ENCODE data around the gene C6orf15. TPM values are rescaled to one million over a fixed set of nuclear protein-coding genes. Genes with fewer than 3 reads are reported as not detected.

C6orf15 gene
- total and polyA plus RNA-seq, 2 donors from 2014 or later, result not detected

DNA sequence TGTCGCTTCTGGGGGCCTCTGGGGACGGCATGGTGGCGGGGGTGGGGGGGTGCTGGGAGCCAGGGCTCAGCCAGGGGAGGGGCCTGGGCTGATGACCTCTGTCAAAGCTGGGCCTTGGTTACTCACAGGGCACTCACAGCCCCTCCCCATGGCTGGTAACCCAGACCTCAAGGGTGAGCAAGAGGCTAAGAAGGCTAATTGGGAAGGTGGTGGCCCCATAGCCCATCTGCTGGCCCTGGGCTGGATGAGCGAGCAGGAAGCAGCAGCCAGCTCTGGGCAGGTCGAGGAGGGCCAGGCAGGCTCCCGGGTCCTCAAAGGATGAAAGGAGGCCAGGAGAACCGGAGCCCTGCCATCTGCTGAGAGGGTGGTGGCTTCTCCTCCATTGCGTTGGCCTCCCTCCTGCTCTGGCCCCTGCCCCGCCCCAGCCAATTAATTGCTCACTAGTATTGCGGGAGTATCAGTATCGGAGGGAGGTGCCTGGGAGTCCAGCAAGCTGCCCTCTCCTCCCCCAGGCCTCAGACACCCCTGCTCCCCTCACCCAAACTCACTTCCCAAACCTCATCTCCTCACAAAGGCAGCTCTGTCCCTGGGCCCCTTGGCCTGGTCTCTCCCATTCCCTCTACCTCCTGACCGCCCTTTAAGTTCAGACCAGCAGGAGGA lies 8.9 kb upstream of the C6orf15 start:
- FAIRE-seq (no peak), DNase-seq (peak in 1 of 5 donors; percentile 69)
- TF ChIP-seq, protein P1, sequence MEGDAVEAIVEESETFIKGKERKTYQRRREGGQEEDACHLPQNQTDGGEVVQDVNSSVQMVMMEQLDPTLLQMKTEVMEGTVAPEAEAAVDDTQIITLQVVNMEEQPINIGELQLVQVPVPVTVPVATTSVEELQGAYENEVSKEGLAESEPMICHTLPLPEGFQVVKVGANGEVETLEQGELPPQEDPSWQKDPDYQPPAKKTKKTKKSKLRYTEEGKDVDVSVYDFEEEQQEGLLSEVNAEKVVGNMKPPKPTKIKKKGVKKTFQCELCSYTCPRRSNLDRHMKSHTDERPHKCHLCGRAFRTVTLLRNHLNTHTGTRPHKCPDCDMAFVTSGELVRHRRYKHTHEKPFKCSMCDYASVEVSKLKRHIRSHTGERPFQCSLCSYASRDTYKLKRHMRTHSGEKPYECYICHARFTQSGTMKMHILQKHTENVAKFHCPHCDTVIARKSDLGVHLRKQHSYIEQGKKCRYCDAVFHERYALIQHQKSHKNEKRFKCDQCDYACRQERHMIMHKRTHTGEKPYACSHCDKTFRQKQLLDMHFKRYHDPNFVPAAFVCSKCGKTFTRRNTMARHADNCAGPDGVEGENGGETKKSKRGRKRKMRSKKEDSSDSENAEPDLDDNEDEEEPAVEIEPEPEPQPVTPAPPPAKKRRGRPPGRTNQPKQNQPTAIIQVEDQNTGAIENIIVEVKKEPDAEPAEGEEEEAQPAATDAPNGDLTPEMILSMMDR (IDR thresholded peaks at IDR 0.05; ENCODE audit: borderline replicate concordance, extremely low read depth, insufficient read depth), result no peak
- Histone ChIP-seq H3K27ac (ENCODE audit: low read depth in 2 of 2, low read length in 2 of 2) (no peak overlapping the region), H3K4me1 (ENCODE audit: control insufficient read depth in 2 of 3, insufficient read depth in 2 of 3, low read depth in 1 of 3, low read length in 3 of 3) (peaks cover 0 to 11% (median 0%) of the 10 kb centered on the region in 3 donors), H3K27me3 (ENCODE audit: control insufficient read depth, insufficient read depth, low read length) (no peaks in the 10 kb centered on the region), H3K36me3 (ENCODE audit: control insufficient read depth in 2 of 3, insufficient read depth in 3 of 3, low read length in 3 of 3) (no peaks in the 10 kb centered on the region), H3K4me3 (ENCODE audit: low read length in 3 of 3) (no peak overlapping the region), H3K9ac (ENCODE audit: low read length in 3 of 3) (no peak overlapping the region), H3K9me3 (ENCODE audit: control insufficient read depth in 2 of 3, insufficient read depth in 1 of 3, low read length in 3 of 3) (no peaks in the 10 kb centered on the region)
- intact Hi-C loops (cut with DNase I), result no loop called here

DNA sequence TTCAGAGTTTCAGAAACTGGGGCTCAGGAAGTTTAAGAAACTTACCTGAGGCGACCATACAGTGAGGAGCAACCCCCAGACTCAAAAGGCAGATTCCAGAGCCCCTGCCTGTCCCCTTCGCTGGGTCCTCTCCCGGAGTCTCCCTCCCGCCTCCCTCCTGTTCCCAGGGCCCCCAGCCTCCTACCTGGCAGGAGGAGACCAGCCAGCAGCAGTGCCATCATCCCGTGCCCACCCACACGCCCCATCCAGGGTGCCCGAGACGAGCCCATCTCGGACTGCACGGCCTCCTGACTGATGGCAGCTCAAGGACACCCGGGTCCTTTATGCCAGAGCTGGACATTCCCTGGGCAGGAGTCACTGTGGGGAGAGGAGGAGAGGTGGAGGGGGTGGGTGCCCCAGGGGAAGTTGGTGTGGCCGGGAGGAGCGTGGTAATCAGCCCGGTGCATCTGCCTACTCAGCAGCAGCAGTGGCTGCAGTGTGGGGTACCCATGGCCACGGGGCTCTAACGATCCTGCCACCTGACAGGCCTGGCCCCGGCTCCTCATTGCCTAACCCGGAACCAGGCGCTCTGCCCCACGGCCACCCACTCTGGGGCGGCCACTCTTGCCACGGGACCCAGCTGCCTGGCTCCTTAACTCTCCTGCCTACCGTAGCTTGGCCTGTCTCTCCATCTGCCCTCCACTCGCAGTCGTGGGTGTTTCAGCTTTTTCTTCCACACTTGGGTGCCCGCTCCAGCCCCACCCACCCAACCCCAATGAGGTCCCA lies 8.0 kb upstream of the C6orf15 start, which contains the start of gene CDSN:
CDSN (minus strand) TSS at position 296 of the 765 bp plus-strand sequence; CDS start at position 269, 27 bp downstream.
- FAIRE-seq (no peak), DNase-seq (peak in 1 of 5 donors; percentile 74)
- TF ChIP-seq, protein P1 (IDR thresholded peaks at IDR 0.05; ENCODE audit: borderline replicate concordance, extremely low read depth, insufficient read depth), result no peak
- Histone ChIP-seq H3K4me3 (ENCODE audit: low read length in 3 of 3) (no peak within 1 kb of the TSS), H3K9ac (ENCODE audit: low read length in 3 of 3) (no peak within 1 kb of the TSS), H3K9me3 (ENCODE audit: control insufficient read depth in 2 of 3, insufficient read depth in 1 of 3, low read length in 3 of 3) (no peaks in the 10 kb centered on the region), H3K36me3 (ENCODE audit: control insufficient read depth in 2 of 3, insufficient read depth in 3 of 3, low read length in 3 of 3) (no peaks in the 10 kb centered on the region), H3K27ac (ENCODE audit: low read depth in 2 of 2, low read length in 2 of 2) (no peak within 1 kb of the TSS), H3K4me1 (ENCODE audit: control insufficient read depth in 2 of 3, insufficient read depth in 2 of 3, low read depth in 1 of 3, low read length in 3 of 3) (peaks cover 0 to 11% (median 0%) of the 10 kb centered on the region in 3 donors), H3K27me3 (ENCODE audit: control insufficient read depth, insufficient read depth, low read length) (no peaks in the 10 kb centered on the region)
- intact Hi-C loops (cut with DNase I), result no loop called here

DNA sequence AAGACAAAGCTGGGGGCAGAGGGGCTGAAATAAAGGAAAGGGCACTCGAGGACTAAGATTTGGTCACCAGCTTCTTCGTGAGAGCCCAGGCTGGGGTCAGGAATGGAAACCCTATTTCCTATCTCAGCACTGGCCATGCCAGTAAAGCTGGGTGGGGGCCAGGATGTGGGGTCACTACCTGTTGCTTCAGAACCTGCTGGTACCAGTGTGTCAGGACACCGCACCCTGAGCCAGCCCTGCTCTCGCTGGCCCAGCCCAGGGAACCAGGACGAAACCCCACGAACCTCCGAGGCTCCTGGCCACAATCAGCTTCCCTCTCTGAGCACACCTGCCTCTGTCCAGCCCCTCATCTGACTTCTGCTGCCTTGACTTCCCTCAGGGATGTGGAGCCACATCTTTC lies 5.8 kb upstream of the C6orf15 start:
- TF ChIP-seq, protein P1 (IDR thresholded peaks at IDR 0.05; ENCODE audit: borderline replicate concordance, extremely low read depth, insufficient read depth), result no peak
- Histone ChIP-seq H3K27ac (ENCODE audit: low read depth in 2 of 2, low read length in 2 of 2) (no peak overlapping the region), H3K36me3 (ENCODE audit: control insufficient read depth in 2 of 3, insufficient read depth in 3 of 3, low read length in 3 of 3) (no peaks in the 10 kb centered on the region), H3K9ac (ENCODE audit: low read length in 3 of 3) (no peak overlapping the region), H3K9me3 (ENCODE audit: control insufficient read depth in 2 of 3, insufficient read depth in 1 of 3, low read length in 3 of 3) (no peaks in the 10 kb centered on the region), H3K4me1 (ENCODE audit: control insufficient read depth in 2 of 3, insufficient read depth in 2 of 3, low read depth in 1 of 3, low read length in 3 of 3) (peaks cover 0 to 10% (median 0%) of the 10 kb centered on the region in 3 donors), H3K4me3 (ENCODE audit: low read length in 3 of 3) (no peak overlapping the region), H3K27me3 (ENCODE audit: control insufficient read depth, insufficient read depth, low read length) (no peaks in the 10 kb centered on the region)
- DNase-seq (peak in 1 of 5 donors; percentile 42), FAIRE-seq (no peak)
- intact Hi-C loops (cut with DNase I), result no loop called here
